GM12864 (cell line): ENCODE measurements around the gene COL26A1.

Source experiments
- DNase-seq: peaks from one replicate; pipeline ENCODE4 v3.0.0-alpha.2; 2011; ENCODE audit warnings: low read depth
- H3K4me3 ChIP-seq: 2 replicates; pipeline ENCODE4 v1.5.1; 2011; ENCODE audit warnings: mild to moderate bottlenecking, low read depth, low read length, control low read depth
- TF ChIP-seq, protein P1 (sequence below): IDR thresholded peaks from 2 replicates; pipeline ENCODE4 v1.5.1; 2011; ENCODE audit warnings: low read depth, mild to moderate bottlenecking, moderate library complexity, low read length, control low read depth, inconsistent platforms; ENCODE audit errors: missing control alignments

The COL26A1 gene

DNA sequence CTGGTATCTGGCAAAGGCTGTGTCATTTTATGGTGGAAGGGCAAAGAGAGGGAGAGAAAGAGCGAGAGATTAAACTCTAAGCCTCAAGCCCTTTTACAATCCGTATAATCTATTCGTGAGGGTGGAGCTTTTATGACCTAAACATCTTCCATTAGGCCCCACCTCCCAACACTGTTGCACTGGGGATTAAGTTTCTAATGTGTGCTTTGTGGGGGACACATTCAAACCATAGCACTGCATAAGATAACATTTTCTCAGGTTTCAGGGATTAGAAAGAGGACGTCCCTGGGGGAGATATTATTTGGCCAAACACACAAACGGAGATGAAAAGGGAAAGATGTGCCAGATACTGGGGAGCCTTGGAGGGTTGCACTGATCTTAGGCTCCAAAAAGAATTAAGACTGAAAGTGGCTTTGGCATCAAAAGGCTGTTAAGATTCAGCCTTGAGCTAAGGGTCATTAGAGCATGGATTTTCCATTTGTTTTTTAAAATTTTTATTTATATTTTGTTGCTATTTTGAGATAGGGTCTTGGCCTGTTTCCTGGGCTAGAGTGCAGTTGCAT is 19.0 kb downstream of the COL26A1 start:
- H3K4me3 ChIP-seq, result no peak overlapping the region
- TF ChIP-seq, protein P1, sequence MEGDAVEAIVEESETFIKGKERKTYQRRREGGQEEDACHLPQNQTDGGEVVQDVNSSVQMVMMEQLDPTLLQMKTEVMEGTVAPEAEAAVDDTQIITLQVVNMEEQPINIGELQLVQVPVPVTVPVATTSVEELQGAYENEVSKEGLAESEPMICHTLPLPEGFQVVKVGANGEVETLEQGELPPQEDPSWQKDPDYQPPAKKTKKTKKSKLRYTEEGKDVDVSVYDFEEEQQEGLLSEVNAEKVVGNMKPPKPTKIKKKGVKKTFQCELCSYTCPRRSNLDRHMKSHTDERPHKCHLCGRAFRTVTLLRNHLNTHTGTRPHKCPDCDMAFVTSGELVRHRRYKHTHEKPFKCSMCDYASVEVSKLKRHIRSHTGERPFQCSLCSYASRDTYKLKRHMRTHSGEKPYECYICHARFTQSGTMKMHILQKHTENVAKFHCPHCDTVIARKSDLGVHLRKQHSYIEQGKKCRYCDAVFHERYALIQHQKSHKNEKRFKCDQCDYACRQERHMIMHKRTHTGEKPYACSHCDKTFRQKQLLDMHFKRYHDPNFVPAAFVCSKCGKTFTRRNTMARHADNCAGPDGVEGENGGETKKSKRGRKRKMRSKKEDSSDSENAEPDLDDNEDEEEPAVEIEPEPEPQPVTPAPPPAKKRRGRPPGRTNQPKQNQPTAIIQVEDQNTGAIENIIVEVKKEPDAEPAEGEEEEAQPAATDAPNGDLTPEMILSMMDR, result no peak
- no peak for DNase-seq

DNA sequence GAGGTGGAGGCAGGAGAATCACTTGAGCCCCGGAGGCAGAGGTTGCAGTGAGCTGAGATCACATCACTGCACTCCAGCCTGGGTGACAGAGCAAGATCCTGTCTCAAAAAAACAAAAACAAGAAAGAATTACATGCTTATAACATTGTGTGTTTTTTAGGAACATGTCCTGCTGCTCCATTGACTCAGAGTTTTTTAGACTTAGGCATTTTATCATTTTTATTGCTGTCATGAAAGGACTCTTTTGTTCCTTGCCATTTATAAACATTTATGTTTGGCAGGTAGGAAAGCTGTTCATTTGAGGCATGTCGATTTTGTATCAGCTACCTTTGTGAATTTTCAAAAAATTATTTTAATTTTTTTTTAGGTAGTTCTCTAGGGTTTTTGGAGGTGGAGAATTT is 20.3 kb downstream of the COL26A1 start:
- H3K4me3 ChIP-seq, result no peak overlapping the region
- DNase-seq, result no peak
- TF ChIP-seq, protein P1, result no peak

DNA sequence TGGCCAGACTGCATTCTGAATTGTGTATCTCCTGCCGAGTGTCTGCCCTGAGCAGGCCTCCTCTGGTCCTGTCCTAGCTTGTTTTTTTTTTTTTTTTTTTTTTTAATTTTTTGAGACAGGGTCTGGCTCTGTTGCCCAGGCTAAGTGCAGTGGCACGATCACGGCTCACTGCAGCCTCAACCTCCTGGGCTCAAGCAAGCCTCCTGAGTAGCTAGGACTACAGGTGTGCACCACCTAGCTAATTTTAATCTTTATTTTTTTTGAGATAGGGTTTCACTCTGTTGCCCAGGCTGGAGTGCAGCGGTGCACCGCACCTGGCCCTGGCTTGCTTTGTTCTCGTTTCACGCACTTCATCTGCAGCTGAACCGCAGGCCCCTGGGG is 23.5 kb downstream of the COL26A1 start:
- TF ChIP-seq, protein P1, result no peak
- H3K4me3 ChIP-seq, result no peak overlapping the region
- DNase-seq, result no peak

DNA sequence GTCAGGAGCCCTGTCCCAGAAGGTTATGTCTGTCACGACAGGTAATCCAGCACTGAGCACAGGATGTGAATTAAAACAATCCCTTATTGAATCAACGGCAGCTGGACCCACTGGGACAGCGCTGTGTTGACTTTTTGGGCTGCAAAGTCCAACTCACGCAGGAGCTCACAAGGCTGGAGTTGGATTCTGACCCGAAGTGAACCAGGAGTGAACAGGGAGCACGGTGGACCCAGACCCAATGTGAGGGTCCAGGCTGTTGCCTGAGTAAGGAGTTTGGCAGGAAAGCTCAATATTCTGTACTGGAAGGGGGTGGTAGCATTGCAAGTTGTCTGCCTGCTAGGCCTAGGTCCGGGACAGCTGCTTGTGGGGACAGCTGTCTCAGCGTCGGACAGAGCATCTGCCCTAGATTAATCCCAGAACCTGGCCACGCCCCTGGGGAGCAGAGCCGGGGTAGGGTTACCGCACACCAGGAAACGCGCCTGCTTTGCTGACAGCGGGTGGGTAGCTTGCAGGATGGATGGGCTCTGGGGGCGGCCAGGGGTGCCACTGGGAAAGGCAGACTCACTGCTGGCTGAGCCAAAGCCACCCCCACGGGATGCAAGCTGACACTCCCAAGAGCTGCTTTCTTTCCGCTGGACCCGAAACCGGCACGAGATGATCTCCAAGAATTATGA is 24.0 kb downstream of the COL26A1 start:
- H3K4me3 ChIP-seq, result no peak overlapping the region
- TF ChIP-seq, protein P1, result no peak
- DNase-seq, result no peak

DNA sequence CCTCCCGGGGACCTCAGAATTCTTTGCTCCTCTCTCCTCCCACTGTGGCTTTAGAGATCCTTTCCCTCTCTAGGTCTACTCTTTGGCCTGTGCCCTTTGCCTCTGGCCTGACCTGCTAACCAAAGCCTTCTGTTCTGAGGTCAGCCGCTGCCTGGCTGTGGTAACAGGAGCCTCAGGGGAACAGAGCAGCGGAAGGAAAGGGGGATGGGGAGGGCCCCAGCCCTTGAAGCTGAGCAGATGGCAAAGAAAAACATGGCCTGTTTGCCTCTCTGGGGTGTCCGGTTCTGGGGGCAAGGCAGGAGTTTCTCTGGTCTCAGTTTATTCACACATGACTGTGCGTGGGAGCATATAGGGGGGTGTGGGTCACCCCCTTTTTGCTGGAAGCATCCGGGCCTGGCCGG is 28.2 kb downstream of the COL26A1 start:
- TF ChIP-seq, protein P1, result no peak
- no peak overlapping the region for H3K4me3 ChIP-seq
- DNase-seq, result peak; percentile 39

DNA sequence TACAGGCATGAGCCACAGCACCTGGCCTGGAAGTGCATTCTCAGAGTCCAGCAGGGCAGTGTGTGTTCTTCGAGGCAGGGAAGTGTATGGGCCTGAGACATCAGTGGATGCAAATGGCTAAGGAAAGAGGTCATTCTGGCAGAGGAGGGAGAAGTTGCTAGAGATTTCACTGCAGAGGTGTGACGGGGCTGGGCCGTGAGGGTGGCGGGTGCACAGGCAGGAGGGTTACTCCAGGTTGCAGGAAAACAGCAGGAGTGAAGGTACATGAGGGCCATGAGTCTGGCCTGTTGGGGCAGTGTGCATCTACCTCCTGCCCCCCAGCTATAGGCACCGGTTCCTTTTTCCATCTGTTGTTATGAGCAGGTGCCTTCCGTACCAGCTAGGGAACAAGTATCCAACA is 29.3 kb downstream of the COL26A1 start:
- TF ChIP-seq, protein P1, result no peak
- DNase-seq, result no peak
- no peak overlapping the region for H3K4me3 ChIP-seq

DNA sequence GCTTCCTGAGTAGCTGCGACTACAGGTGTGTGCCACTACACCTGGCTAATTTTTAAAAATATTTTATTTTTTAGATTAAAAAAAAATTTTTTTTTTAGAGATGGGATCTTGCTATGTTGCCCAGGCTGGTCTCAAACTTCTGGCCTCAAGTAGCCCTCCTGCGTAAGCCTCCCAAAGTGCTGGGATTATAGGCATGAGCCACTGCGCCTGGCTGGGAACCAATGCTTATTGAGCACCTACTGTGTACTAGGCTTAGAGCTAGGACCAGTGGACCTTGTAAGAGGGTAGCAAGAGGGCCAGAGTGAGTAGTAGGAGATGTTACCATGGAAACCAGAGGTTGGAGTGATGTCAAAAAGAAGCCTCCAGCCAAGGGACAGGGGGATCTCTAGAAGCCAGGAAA is 31.2 kb downstream of the COL26A1 start:
- TF ChIP-seq, protein P1, result no peak
- DNase-seq, result no peak
- no peak overlapping the region for H3K4me3 ChIP-seq
